Neuronal stem cell (in vitro differentiated cells): ENCODE results near the gene HOXD13.

ENCODE experiments used
- DNase-seq: peaks from one replicate; pipeline ENCODE4 v3.0.0-alpha.2; 2013; ENCODE audit warnings: low spot score
- H2AFZ ChIP-seq: one replicate; pipeline ENCODE4 v1.6.1; 2013; ENCODE audit warnings: mild to moderate bottlenecking, low read length, inconsistent platforms
- H2AK5ac ChIP-seq: 2 replicates; pipeline ENCODE4 v1.6.1; 2013; ENCODE audit warnings: low read depth, mild to moderate bottlenecking, inconsistent platforms, low read length, moderate library complexity, mixed read lengths
- H2BK120ac ChIP-seq: 2 replicates; pipeline ENCODE4 v1.6.1; 2013; ENCODE audit warnings: low read depth, mild to moderate bottlenecking, inconsistent platforms, low read length, moderate library complexity, mixed read lengths
- H2BK12ac ChIP-seq: one replicate; pipeline ENCODE4 v1.6.1; 2013; ENCODE audit warnings: low read length, inconsistent platforms
- H2BK15ac ChIP-seq: 2 replicates; pipeline ENCODE4 v1.6.1; 2013; ENCODE audit warnings: mild to moderate bottlenecking, low read length, inconsistent platforms, mixed read lengths
- H2BK5ac ChIP-seq: one replicate; pipeline ENCODE4 v1.6.1; 2013; ENCODE audit warnings: inconsistent platforms, mild to moderate bottlenecking, low read length, moderate library complexity
- H3K14ac ChIP-seq: one replicate; pipeline ENCODE4 v1.6.1; 2013; ENCODE audit warnings: low read length, inconsistent platforms
- H3K18ac ChIP-seq: 2 replicates; pipeline ENCODE4 v1.6.1; 2013; ENCODE audit warnings: low read length, inconsistent platforms
- H3K23ac ChIP-seq: 2 replicates; pipeline ENCODE4 v1.6.1; 2013; ENCODE audit warnings: low read depth, mild to moderate bottlenecking, mixed read lengths, low read length, inconsistent platforms; ENCODE audit not compliant: poor library complexity
- H3K27ac ChIP-seq: replicated peaks from 3 replicates; pipeline ENCODE4 v1.5.1; 2013; ENCODE audit warnings: low read length, inconsistent platforms
- H3K27me3 ChIP-seq, 3 experiments: 2 replicates each; pipeline ENCODE4 v1.6.1; 2013; ENCODE audit warnings: low read length in 3 of 3, mild to moderate bottlenecking in 2 of 3, inconsistent platforms in 1 of 3, low read depth in 1 of 3, mixed read lengths in 1 of 3, moderate library complexity in 1 of 3; ENCODE audit not compliant: control insufficient read depth in 3 of 3, insufficient read depth in 3 of 3
- H3K36me3 ChIP-seq, 2 donors: replicated peaks in 1 of 2; 2 replicates each; pipeline ENCODE4 v1.6.1; 2013; ENCODE audit warnings: low read length in 2 of 2; ENCODE audit not compliant: control insufficient read depth in 2 of 2, insufficient read depth in 2 of 2
- H3K4ac ChIP-seq: 2 replicates; pipeline ENCODE4 v1.6.1; 2013; ENCODE audit warnings: inconsistent platforms, mild to moderate bottlenecking, low read length, moderate library complexity
- H3K4me1 ChIP-seq, 2 donors: 1 replicate in 1 of 2; 2 replicates in 1 of 2; pipeline ENCODE4 v1.6.1; 2013; ENCODE audit warnings: low read length in 2 of 2, low read depth in 1 of 2; ENCODE audit not compliant: control insufficient read depth in 2 of 2, insufficient read depth in 1 of 2
- H3K4me2 ChIP-seq: one replicate; pipeline ENCODE4 v1.6.1; 2013; ENCODE audit warnings: mild to moderate bottlenecking, low read length, inconsistent platforms; ENCODE audit not compliant: insufficient read depth, poor library complexity, severe bottlenecking
- H3K4me3 ChIP-seq, 2 donors: 2 replicates each; pipeline ENCODE4 v1.5.1; 2013; ENCODE audit warnings: low read length in 2 of 2, mild to moderate bottlenecking in 2 of 2, inconsistent platforms in 1 of 2, moderate library complexity in 1 of 2
- H3K79me1 ChIP-seq: one replicate; pipeline ENCODE4 v1.6.1; 2013; ENCODE audit warnings: low read depth, mild to moderate bottlenecking, inconsistent platforms, low read length, moderate library complexity
- H3K9ac ChIP-seq: one replicate; pipeline ENCODE4 v1.6.1; 2013; ENCODE audit warnings: mild to moderate bottlenecking, low read depth, low read length, inconsistent platforms; ENCODE audit not compliant: poor library complexity
- H3K9me3 ChIP-seq, 2 donors: replicated peaks in 1 of 2; 2 replicates each; pipeline versions ENCODE3 to v1.6.1; 2013; ENCODE audit warnings: low read length in 2 of 2, mild to moderate bottlenecking in 2 of 2, inconsistent platforms in 1 of 2, low read depth in 1 of 2, mixed read lengths in 1 of 2, moderate library complexity in 1 of 2; ENCODE audit not compliant: control insufficient read depth in 2 of 2, insufficient read depth in 1 of 2
- H4K8ac ChIP-seq: one replicate; pipeline ENCODE4 v1.6.1; 2013; ENCODE audit warnings: low read depth, mild to moderate bottlenecking, inconsistent platforms, low read length, moderate library complexity
- H4K91ac ChIP-seq: one replicate; pipeline ENCODE4 v1.6.1; 2013; ENCODE audit warnings: low read length, low read depth, mild to moderate bottlenecking, inconsistent platforms; ENCODE audit not compliant: poor library complexity
- WGBS, 2 donors: extraction: QIAGEN DNeasy Blood & Tissue Kit; methylation state at CpG; one replicate each; pipeline ENCODE4 v1.1.7; 2013; ENCODE audit warnings: missing lambda C conversion rate in 2 of 2, mixed read lengths in 1 of 2; ENCODE audit not compliant: insufficient read length in 2 of 2, insufficient replicate concordance in 1 of 2; ENCODE audit errors: extremely low coverage in 2 of 2; 5-methylcytosine and 5-hydroxymethylcytosine counted together

HOXD13 gene

DNA sequence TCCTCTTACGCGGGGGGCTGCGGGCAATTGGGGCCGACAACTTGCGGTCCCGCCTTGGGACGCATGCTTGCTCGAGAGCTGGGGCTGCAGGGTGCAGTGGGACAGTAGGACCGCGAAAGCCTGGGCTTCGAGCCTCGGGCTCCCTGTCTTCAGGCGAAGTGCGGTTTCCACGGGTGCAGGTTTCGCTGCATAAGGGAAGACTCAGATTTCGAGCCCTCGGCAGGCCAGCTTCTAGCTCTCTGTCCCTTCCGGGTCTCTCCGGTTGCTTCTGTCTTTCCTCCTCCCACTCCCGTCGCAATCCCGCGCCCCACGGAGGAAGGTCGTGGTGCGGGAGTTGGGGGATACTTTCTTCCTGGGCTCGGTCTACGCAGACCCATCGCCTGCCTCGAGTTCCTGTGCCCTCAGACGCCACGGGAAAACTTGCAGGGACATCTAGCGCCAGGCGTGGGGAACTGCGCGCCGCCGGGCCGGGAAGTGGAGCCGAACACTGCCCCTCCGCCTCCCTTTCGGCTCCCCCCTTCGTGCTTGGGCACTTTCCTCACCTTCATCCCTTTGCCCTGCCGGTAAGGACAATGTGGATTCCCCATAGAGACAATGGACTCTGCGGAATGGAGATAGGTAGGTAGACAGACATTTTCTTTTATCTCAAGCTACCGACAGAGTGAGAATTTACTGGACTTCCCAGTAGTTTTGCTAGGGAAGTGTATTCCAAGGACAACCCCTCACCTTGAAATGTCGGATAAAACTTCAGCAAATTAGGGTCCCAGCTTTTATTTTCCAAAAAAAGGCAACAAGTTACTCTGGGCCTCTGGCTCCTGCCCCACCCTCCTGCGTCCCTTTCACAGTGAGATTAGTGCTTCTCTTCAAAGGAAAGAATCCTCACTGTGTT is 4.2 kb upstream of the HOXD13 start:
- Histone ChIP-seq H3K9me3 (peaks cover 0 to 2% of the 10 kb centered on the region in 2 donors), H3K27ac (no peak overlapping the region), H3K4ac (no peak overlapping the region), H4K91ac (no peak overlapping the region), H2AK5ac (no peak overlapping the region), H3K4me3 (peak overlapping the region; percentile 32 to 42), H3K4me2 (peak overlapping the region; percentile 42), H3K14ac (peak overlapping the region; percentile 63), H2BK120ac (no peak overlapping the region), H2BK12ac (no peak overlapping the region), H2AFZ (peak overlapping the region; percentile 86), H3K79me1 (no peaks in the 10 kb centered on the region), H3K18ac (no peak overlapping the region), H3K36me3 (no peaks in the 10 kb centered on the region), H3K23ac (no peak overlapping the region), H2BK15ac (no peak overlapping the region), H3K27me3 (peaks cover 56 to 97% (median 96%) of the 10 kb centered on the region in 3 experiments), H4K8ac (no peak overlapping the region), H3K4me1 (peaks cover 1 to 5% of the 10 kb centered on the region in 2 donors), H2BK5ac (no peak overlapping the region), H3K9ac (no peak overlapping the region)
- no peak for DNase-seq
- no CpG with 5 or more reads among the region's 49 CpGs for WGBS, 2 donors

- H3K4me3 ChIP-seq, result no peak overlapping the region
- no peak overlapping the region for H2BK5ac ChIP-seq
- peaks cover 57 to 97% (median 96%) of the 10 kb centered on the region in 3 experiments for H3K27me3 ChIP-seq
- no peak overlapping the region for H2BK15ac ChIP-seq
- peaks cover 2 to 5% of the 10 kb centered on the region in 2 donors for H3K4me1 ChIP-seq
- no peak for DNase-seq
- H2AK5ac ChIP-seq, result no peak overlapping the region
- H4K8ac ChIP-seq, result no peak overlapping the region
- no peak overlapping the region for H3K23ac ChIP-seq
- H3K4ac ChIP-seq, result no peak overlapping the region
- no peaks in the 10 kb centered on the region for H3K79me1 ChIP-seq
- H2BK120ac ChIP-seq, result no peak overlapping the region
- no peak overlapping the region for H3K9ac ChIP-seq
- no peak overlapping the region for H3K14ac ChIP-seq
- no peak overlapping the region for H2AFZ ChIP-seq
- H3K4me2 ChIP-seq, result no peak overlapping the region
- no peak overlapping the region for H3K18ac ChIP-seq
- no peak overlapping the region for H3K27ac ChIP-seq
- H4K91ac ChIP-seq, result no peak overlapping the region
- no peaks in the 10 kb centered on the region for H3K36me3 ChIP-seq
- H3K9me3 ChIP-seq, result peaks cover 0 to 4% of the 10 kb centered on the region in 2 donors
- H2BK12ac ChIP-seq, result no peak overlapping the region
- WGBS, 2 donors, result no CpG with 5 or more reads among the region's 6 CpGs
Observed at GRCh38 chr2:176088937-176089842, 3.3 kb upstream of the HOXD13 start.

DNA sequence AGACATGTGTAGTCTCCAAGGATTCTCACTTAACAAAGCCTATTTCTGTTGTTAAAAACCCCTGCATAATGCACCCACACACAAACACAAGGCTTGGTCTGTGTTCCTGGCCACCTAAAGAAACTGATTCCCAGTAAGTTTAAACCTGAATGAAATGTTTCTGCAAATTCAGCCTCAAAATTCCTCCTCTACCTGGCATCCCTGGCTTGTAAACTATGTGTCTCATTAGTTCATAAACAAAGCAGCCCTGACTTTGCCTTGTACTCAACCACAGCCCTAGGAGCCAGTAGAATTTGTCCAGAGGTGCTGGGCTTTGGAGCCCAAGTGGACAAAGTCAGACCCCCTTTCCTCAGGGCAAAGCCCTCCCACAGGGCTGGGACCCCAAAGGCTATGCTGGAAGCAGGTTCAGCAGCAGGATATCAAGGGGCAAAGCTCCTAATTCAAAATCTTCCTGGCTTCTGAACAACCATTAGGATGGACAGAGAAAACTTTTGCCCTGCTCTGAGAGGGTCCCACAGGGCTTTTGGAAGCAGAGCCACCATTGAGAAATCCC is 2.6 kb upstream of the HOXD13 start:
- Histone ChIP-seq H3K4me1 (peaks cover 2 to 5% of the 10 kb centered on the region in 2 donors), H2AK5ac (no peak overlapping the region), H2BK5ac (no peak overlapping the region), H3K18ac (no peak overlapping the region), H4K91ac (no peak overlapping the region), H4K8ac (no peak overlapping the region), H3K4ac (no peak overlapping the region), H3K36me3 (no peaks in the 10 kb centered on the region), H3K4me3 (no peak overlapping the region), H3K27me3 (peaks cover 54 to 97% (median 95%) of the 10 kb centered on the region in 3 experiments), H3K79me1 (no peaks in the 10 kb centered on the region), H3K9ac (no peak overlapping the region), H2BK12ac (no peak overlapping the region), H2BK120ac (no peak overlapping the region), H2BK15ac (no peak overlapping the region), H3K27ac (no peak overlapping the region), H2AFZ (no peak overlapping the region), H3K9me3 (peaks cover 0 to 4% of the 10 kb centered on the region in 2 donors), H3K23ac (no peak overlapping the region), H3K14ac (no peak overlapping the region), H3K4me2 (no peak overlapping the region)
- DNase-seq, result no peak
